NCI-H187 (cell line): ENCODE measurements around the gene AGGF1.
"Not testable (repeated sequence)": the region's sequence is repeated elsewhere in the genome, so short reads cannot be mapped to it uniquely, and the experiment has no call there.

Experiments used
- DNase-seq, 2 experiments: peaks; one replicate each; lab custom pipeline; 2025; lab: John Stamatoyannopoulos, UW

AGGF1 gene

GRCh38 chr5:77087484-77088261, 57.5 kb downstream of the AGGF1 start:
- no peak for DNase-seq

GRCh38 chr5:77095189-77095588, 65.0 kb downstream of the AGGF1 start:
- DNase-seq: no peak

- no peak for DNase-seq
Observed at GRCh38 chr5:77101298-77101697, 71.1 kb downstream of the AGGF1 start.

GRCh38 chr5:77102549-77102948, 72.3 kb downstream of the AGGF1 start:
- DNase-seq: peak in 1 of 2 experiments; percentile 11

GRCh38 chr5:77103457-77103856, 73.3 kb downstream of the AGGF1 start:
- DNase-seq: no peak

GRCh38 chr5:77104813-77105212, 74.6 kb downstream of the AGGF1 start:
- DNase-seq: no peak

- not testable (repeated sequence) for DNase-seq
Observed at GRCh38 chr5:77107035-77107434, 76.8 kb downstream of the AGGF1 start.
